Breast epithelium (tissue), 4 donors: ENCODE results near the gene BAX. TPM values are rescaled to one million over a fixed set of nuclear protein-coding genes. Genes with fewer than 3 reads are reported as not detected.

Source experiments
- DNase-seq, 2 donors: peaks; one replicate each; pipeline ENCODE4 v3.0.0-alpha.2; 2019; ENCODE audit warnings: low spot score in 2 of 2
- H3K27ac ChIP-seq, 2 donors: fragments of 200-600 bp; sonication (generic) in 1 of 2; one replicate each; pipeline ENCODE4 v1.5.1; 2016 to 2019; ENCODE audit warnings: mild to moderate bottlenecking in 1 of 2
- H3K27me3 ChIP-seq, 2 donors: fragments of 200-600 bp; sonication (generic) in 1 of 2; one replicate each; pipeline versions ENCODE4 v1.5.1 to v1.6.0; 2017 to 2019; ENCODE audit warnings: control low read depth in 1 of 2, mild to moderate bottlenecking in 1 of 2
- H3K36me3 ChIP-seq: fragments of 200-600 bp; one replicate; pipeline ENCODE4 v1.5.1; 2019
- H3K4me1 ChIP-seq, 2 donors: fragments of 200-600 bp; sonication (generic); one replicate each; pipeline ENCODE4 v1.5.1; 2016 to 2019; ENCODE audit warnings: control low read depth in 1 of 2
- H3K4me3 ChIP-seq, 3 donors: fragments of 200-600 bp; sonication (generic); 1 replicate in 2 of 3; 2 replicates in 1 of 3; pipeline ENCODE4 v1.5.1; 2016 to 2019; ENCODE audit warnings: mild to moderate bottlenecking in 3 of 3, moderate library complexity in 2 of 3
- H3K9me3 ChIP-seq, 2 donors: fragments of 200-600 bp; sonication (generic) in 1 of 2; one replicate each; pipeline ENCODE4 v1.5.1; 2016 to 2019; ENCODE audit warnings: control low read depth in 1 of 2
- POLR2A ChIP-seq: fragments of 450-650 bp; IDR thresholded peaks from one replicate; pipeline ENCODE4 v1.6.1; 2016; ENCODE audit warnings: antibody characterized with exemption, mild to moderate bottlenecking, moderate library complexity
- POLR2AphosphoS5 ChIP-seq, 3 donors: sonication (generic); formaldehyde crosslinking; IDR thresholded peaks; one replicate each; pipeline ENCODE4 v1.6.1; 2017; ENCODE audit warnings: antibody characterized with exemption in 3 of 3
- intact Hi-C: fragments of 100-400 bp; cut with DNase I; formaldehyde crosslinking; loops from one replicate; pipeline ENCODE4 v1.15.1; 2023; ENCODE audit warnings: low total_unique reads
- total RNA-seq, 3 donors: library from RNA; depleted of rRNA; stranded (reverse); fragments of >200 nt; gene quantifications; one replicate each; pipeline ENCODE4 v1.1.0, GENCODE V29; 2016
- TF ChIP-seq, protein P1 (sequence below), 3 donors: fragments of 450-650 bp; IDR thresholded peaks; one replicate each; pipeline ENCODE4 v1.5.1; 2016 to 2017; ENCODE audit warnings: antibody characterized with exemption in 3 of 3, mild to moderate bottlenecking in 3 of 3, moderate library complexity in 3 of 3

BAX gene
- total RNA-seq, 3 donors from 2014 or later: 34.2 to 56.0 (median 36.0) TPM

DNA sequence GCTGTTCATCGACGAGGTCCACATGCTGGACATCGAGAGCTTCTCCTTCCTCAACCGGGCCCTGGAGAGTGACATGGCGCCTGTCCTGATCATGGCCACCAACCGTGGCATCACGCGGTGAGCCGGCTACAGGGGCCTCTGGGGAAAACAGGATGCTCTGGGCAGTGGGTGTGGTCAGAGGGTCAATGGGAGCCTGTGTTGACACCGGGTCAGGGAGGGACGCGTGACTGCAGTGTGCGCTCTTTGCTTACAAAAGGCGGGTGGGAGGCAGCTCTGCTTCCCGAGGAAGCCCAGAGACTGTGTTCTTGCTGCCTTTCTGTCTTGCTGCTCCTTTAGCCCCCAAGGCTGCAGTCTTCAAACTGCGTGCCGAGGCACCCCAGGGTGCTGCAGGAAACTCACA, 56.5 kb downstream of the BAX start:
- intact Hi-C loops: no loop called here
- peaks cover 9% of the 10 kb centered on the region for H3K36me3 ChIP-seq

More for the DNA sequence above, 56.5 kb downstream of the BAX start:
- TF ChIP-seq, protein P1, sequence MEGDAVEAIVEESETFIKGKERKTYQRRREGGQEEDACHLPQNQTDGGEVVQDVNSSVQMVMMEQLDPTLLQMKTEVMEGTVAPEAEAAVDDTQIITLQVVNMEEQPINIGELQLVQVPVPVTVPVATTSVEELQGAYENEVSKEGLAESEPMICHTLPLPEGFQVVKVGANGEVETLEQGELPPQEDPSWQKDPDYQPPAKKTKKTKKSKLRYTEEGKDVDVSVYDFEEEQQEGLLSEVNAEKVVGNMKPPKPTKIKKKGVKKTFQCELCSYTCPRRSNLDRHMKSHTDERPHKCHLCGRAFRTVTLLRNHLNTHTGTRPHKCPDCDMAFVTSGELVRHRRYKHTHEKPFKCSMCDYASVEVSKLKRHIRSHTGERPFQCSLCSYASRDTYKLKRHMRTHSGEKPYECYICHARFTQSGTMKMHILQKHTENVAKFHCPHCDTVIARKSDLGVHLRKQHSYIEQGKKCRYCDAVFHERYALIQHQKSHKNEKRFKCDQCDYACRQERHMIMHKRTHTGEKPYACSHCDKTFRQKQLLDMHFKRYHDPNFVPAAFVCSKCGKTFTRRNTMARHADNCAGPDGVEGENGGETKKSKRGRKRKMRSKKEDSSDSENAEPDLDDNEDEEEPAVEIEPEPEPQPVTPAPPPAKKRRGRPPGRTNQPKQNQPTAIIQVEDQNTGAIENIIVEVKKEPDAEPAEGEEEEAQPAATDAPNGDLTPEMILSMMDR (IDR thresholded peaks at IDR 0.05): no peak
- TF ChIP-seq POLR2AphosphoS5 (IDR thresholded peaks at IDR 0.05): no peak
- no peak for TF ChIP-seq POLR2A
- Histone ChIP-seq H3K4me1 (no peaks in the 10 kb centered on the region), H3K27me3 (no peaks in the 10 kb centered on the region), H3K27ac (no peak overlapping the region), H3K9me3 (no peaks in the 10 kb centered on the region), H3K4me3 (no peak overlapping the region)
- no peak for DNase-seq

Other genes with a start within 250 kb of the BAX start
- 1 to 10 TPM in 2 of 3 donors, under 1 TPM in 1; 0.32 to 1.9 (median 1.3) TPM for gene MAMSTR, start 235.2 kb upstream of the BAX start, total RNA-seq
- gene RASIP1, start 214.3 kb upstream of the BAX start, total RNA-seq: 10 to 100 TPM in 2 of 3 donors, 1 to 10 TPM in 1; 7.7 to 28.2 (median 10.7) TPM
- under 1 TPM in 1 of 3 donors, not detected in 2; 0.29 TPM for gene IZUMO1, start 208.0 kb upstream of the BAX start, total RNA-seq
- 1 to 10 TPM in 2 of 3 donors, under 1 TPM in 1; 0.48 to 6.2 (median 3.1) TPM for gene FUT1, start 202.2 kb upstream of the BAX start, total RNA-seq
- not detected for gene FGF21, start 199.4 kb upstream of the BAX start, total RNA-seq
- gene BCAT2, start 143.8 kb upstream of the BAX start, total RNA-seq: 10 to 100 TPM; 26.9 to 49.0 (median 28.8) TPM
- gene HSD17B14, start 118.4 kb upstream of the BAX start, total RNA-seq: 10 to 100 TPM; 13.1 to 18.6 (median 14.6) TPM
- 10 to 100 TPM in 2 of 3 donors, 1 to 10 TPM in 1; 6.4 to 25.6 (median 22.4) TPM for gene PLEKHA4, start 86.3 kb upstream of the BAX start, total RNA-seq
- 10 to 100 TPM; 59.6 to 74.2 (median 65.4) TPM for gene PPP1R15A, start 82.5 kb upstream of the BAX start, total RNA-seq
- under 1 TPM in 2 of 3 donors, not detected in 1; 0.48 to 0.73 TPM for gene TULP2, start 56.1 kb upstream of the BAX start, total RNA-seq
- 100 to 1,000 TPM; 131 to 333 (median 223) TPM for gene NUCB1, start 54.6 kb upstream of the BAX start, total RNA-seq
- gene DHDH, start 21.2 kb upstream of the BAX start, total RNA-seq: 1 to 10 TPM in 1 of 3 donors, under 1 TPM in 1, not detected in 1; 0.96 to 1.3 TPM
- gene FTL, start 10.4 kb downstream of the BAX start, total RNA-seq: over 10,000 TPM in 1 of 3 donors, 1,000 to 10,000 TPM in 2; 3,861 to 12,429 (median 4,028) TPM
- gene GYS1, start 38.4 kb downstream of the BAX start, total RNA-seq: 10 to 100 TPM; 24.0 to 26.4 (median 24.6) TPM
- gene RUVBL2, start 39.0 kb downstream of the BAX start, total RNA-seq: 100 to 1,000 TPM in 1 of 3 donors, 10 to 100 TPM in 2; 74.1 to 104 (median 84.0) TPM
- not detected for gene LHB, start 62.2 kb downstream of the BAX start, total RNA-seq
- not detected for gene CGB3, start 69.5 kb downstream of the BAX start, total RNA-seq
- gene CGB2, start 77.0 kb downstream of the BAX start, total RNA-seq: not detected
- not detected for gene CGB1, start 82.0 kb downstream of the BAX start, total RNA-seq
- not detected for gene CGB5, start 89.0 kb downstream of the BAX start, total RNA-seq
- gene CGB8, start 94.2 kb downstream of the BAX start, total RNA-seq: not detected
- gene CGB7, start 102.9 kb downstream of the BAX start, total RNA-seq: 1 to 10 TPM in 1 of 3 donors, under 1 TPM in 1, not detected in 1; 0.15 to 2.0 TPM
- gene NTF4, start 109.9 kb downstream of the BAX start, total RNA-seq: 1 to 10 TPM in 2 of 3 donors, not detected in 1; 3.9 to 6.4 TPM
- not detected for gene KCNA7, start 117.8 kb downstream of the BAX start, total RNA-seq
- gene SNRNP70, start 130.6 kb downstream of the BAX start, total RNA-seq: 100 to 1,000 TPM; 222 to 444 (median 316) TPM
- 10 to 100 TPM in 2 of 3 donors, 1 to 10 TPM in 1; 8.5 to 17.6 (median 11.8) TPM for gene LIN7B, start 159.5 kb downstream of the BAX start, total RNA-seq
- gene C19orf73, start 164.3 kb downstream of the BAX start, total RNA-seq: 1 to 10 TPM; 3.8 to 5.7 (median 4.6) TPM
- 1 to 10 TPM; 3.4 to 6.2 (median 3.4) TPM for gene PPFIA3, start 164.7 kb downstream of the BAX start, total RNA-seq
- 1 to 10 TPM in 2 of 3 donors, under 1 TPM in 1; 0.88 to 2.7 (median 1.3) TPM for gene HRC, start 200.5 kb downstream of the BAX start, total RNA-seq
- gene TRPM4, start 202.9 kb downstream of the BAX start, total RNA-seq: 10 to 100 TPM; 13.1 to 34.0 (median 24.3) TPM